GM19468 (cell line): ENCODE results near the gene UBN1.

Source experiments
- ATAC-seq: cut with Tn5 transposase; IDR thresholded peaks from one replicate; pipeline ENCODE4 v1.9.1; 2021; ENCODE audit warnings: mild to moderate bottlenecking, moderate library complexity, moderate number of reproducible peaks; ENCODE audit not compliant: unreplicated experiment; ENCODE audit errors: extremely low read depth

Gene UBN1

DNA sequence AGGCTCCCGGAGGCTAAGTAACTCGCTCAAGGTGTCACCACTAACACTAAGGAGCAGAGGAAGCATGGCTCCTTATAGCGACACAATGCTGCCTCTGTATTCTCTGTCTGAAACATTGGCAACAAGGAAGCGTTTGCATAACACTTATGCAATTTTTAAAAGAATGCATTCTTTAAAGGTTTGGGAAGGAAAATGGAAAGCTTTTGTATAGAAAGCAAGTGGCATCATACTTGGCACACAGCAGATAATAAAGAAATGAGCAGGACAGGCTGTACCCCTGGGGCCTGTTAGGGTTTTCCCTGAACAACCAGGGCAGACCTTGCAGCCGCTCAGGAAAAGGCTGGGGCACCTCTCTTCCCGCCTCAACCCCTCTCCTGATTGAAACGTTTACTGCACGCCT lies 52.8 kb downstream of the UBN1 start:
- ATAC-seq: no peak

DNA sequence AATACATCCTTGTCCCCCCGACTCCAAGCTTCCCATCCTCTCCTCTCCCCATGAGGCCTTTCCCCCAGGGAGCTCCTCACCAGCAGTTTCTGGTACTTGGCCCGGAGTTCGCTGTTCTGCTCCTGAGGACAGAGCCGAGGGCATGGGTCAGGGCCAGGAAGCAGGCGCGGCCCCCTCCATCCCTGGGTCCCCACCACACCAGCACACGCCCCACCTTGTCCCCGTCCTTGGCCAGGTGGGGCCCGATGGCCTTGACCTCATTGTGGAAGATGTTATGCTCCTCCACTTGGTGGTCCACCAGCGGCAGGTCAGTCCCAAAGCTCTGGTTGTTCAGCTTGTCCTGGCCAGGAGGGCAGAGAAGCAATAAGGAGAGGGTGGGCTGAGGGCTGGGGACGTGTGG lies 53.5 kb downstream of the UBN1 start:
- no peak for ATAC-seq

DNA sequence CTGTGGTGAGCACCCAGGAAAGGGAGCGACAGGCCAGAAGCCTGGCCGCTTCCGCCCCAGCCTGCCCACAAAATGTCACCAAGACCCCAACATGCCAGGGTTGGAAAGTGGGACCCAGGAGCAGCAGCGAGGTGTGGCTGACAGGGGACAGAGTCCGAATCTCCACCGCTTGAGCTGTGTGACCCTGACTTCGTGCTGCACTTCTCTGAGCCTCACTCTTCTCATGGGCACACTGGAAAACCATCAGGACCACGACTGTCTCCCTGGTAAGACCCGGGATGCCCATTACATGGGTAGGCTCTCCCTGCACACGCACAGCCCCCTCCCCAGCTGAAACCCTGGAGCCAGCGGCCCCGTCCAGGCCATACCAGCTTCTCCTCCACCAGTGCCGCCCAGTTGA lies 54.8 kb downstream of the UBN1 start:
- ATAC-seq: no peak

DNA sequence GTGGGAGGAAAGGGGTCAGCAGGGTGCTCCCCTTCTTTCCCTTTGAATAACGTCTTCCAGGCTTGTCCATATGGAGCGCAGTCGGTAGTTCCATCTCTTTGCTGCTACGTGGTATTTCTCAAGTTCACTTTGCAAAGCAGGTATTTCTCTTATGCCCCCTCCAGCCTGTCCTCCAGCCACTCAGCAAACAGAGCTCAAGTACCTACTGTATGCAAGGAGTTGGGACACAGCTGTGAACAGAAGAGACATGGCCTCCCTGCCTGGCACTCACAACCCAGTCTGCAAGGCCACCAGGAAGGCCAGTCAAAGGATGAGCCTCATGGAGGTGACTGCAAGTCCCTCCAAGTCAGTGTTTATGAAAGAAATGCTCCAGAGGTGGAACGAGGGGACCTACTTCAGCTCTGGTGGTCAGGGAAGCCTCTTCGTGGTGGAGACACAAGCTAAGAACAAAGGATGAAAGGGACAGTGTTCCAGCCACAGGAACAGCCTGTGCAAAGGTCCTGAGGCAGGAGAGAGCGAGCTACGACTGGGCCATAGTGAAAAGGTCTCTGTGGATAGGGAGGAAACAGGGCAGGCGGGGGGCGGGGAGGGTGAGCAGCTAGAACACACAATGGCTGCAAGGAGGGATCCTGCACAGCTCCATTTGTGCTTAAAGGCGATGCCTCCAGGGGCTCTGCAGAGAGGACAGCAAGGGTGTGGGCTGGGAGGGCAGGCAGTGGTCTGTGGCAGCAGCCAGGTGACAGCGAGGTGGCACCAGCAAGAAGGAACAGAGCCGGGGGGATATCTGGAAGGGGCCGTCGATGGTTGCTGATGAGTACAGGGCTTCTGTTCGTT lies 57.0 kb downstream of the UBN1 start:
- ATAC-seq: no peak

DNA sequence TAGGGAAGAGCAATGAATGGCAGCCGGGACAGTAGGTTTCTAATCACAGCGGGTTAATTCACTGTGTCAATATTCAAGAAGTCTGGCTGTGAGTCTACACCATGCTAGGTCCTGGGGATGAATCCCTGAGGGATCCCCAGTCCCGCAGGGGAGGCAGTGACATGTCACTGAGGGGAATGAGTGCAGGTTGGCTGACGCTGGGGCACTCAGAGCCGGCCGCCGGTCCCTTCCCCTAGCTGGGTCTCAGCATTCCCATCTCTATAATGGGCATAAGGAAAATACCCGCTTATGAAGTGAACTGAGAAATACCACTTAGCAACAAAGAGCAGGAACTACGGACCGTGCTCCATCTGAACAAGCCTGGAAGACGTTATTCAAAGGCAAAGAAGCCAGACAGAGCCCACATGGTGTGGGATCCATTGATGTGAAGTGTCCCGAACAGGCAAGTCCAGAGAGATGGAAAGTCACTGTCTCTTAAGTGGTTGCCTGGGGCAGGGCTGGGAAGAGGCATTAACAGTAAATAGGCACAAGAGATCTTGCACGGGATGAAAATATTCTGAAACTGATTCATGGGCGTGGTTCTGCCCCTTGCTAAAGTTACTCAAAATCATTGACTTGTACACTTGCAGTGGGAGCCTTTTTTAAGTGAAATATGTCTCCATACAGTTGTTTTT lies 57.8 kb downstream of the UBN1 start:
- no peak for ATAC-seq

DNA sequence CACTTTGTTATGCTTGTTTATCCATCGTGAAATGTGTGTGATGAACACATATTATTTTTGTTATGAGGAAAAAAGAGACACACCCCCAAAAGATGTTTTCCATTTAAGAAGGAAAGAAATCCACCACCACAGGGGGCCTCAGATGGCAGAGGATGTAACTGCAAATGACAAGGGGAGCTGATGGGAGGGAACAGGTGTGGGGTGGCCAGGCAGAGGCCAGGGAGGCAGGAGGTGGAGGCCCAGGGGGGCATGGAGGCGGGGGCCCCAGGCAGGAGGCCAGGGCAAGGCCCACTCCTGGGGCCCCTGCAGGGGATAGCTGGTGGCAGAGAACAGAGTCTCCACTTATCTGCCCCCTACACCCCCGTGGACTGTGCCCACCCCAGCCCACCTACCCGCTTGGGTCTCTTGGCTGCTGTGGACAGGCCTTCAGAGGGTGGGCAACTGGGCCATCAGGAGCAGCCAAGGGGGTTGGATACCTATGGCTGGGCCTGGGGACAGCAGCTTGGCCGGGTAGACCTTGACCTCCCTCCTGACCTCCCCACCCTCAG lies 61.6 kb downstream of the UBN1 start:
- ATAC-seq: no peak

DNA sequence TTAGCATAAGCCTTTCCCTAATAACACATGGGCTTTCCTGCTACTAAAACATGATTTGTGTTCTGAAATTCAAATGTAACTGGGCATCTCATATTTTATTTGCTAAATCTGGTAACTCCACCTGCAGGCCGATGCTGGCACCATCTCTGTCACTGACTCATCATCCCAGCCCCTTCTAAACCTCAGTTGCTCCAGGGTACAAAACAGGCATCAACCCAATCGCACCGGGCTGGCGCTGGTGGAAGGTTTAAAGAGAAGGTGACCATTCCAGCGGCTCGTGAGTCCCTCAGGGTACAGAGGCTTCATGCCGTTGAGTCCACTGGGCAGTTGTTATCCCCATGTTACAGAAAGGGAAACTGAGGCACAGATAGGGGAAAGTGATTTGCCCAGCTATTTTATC lies 62.5 kb downstream of the UBN1 start:
- no peak for ATAC-seq

DNA sequence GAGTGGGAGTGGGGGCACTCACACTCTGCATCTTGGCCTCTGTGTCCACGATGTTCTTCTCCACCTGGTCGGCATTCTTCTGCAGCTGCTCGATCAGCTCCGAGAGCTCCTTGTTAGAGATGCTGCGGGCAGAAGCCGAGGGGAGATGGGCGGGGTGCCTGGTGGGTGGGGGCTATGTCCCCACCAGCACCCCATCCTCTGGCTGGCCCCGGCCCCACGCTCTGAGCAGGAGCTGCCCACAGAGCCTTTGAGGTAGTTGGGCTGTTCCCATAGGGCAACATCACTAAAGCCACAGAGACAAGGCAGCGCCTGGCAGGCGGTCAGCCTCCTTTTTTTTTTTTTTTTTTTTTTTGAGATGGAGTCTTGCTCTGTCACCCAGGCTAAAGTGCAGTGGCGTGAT lies 63.5 kb downstream of the UBN1 start:
- ATAC-seq: no peak

DNA sequence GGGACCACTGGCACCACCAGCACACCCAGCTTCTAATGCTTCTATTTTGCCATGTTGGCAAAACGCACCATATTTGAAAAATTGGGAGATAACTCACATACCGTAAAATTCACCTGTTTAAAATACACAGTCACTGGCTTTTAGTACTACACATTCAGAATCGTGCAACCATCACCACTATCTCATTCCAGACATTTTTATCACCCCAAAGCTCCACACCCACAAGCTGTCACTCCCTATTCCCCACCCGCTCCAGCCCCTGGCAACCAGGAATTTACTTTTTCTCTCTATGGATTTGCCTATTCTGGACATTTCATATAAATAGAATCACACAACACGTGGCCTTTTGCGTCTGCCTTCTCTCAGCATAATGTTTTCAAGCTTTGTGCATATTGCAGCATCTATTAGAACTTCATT lies 64.7 kb downstream of the UBN1 start:
- ATAC-seq: no peak

DNA sequence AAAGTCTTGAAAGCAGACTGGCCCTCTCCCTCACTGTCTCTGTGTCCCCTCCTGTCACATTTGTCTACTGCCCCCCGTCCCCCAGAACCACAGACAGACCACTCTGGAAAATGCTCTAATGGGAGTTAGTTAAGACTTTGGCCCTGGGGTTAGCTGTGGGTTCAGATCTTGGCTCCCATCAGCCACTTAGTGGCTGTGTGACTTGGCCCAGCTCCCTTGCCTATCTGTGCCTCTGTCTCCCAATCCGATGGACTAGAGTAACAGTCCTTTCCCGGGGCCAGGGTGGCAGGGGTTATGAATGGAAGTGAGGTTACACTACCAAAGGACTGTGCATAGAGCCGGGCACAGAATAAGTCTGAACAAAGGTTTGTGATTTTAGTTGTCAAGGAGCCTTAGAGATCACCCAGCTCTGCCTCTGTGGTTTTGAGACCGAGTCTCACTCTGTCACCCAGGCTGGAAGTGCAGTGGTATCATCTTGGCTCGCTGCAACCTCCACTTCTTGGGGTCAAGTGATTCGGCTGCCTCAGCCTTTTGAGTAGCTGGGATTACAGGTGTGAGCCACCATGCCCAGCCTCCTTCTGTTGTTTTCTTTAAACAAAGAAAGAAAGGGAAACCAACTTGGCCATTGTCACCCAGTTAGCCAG lies 66.0 kb downstream of the UBN1 start:
- no peak for ATAC-seq

DNA sequence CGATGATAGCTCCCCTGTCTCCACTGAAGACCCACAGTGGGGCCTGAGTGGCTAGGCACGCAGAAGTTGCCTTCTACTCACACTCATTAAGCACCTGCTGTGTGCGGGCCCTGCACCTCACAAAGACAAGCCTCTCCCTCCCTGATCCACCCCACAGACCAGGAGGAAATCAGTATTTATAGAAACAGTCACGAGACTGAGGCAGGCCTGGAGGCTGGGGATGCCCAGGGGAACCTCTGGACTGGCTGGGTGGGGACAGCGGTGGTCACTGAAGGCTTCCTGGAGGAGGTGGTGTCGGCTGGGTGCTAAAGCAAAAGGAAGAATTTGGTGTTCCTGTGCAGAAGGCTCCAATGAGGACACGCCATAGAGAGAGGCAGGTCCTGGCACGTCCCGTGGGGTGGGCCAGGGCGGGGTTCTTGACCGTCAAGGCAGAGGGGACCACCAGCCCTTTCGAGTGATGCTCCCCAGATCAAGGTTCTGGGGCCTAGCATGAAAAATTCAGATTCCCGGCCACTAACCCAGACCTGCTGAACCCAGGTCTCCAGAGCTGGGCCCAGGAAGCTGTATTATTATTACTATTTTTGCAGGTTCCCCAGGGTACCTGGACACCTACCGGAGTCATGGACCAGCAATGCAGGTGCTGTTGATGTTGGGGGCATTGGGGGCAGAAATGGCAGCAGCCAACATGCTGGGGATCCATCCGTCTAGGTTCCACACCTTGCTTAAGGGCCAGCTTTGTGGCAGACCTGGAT lies 66.7 kb downstream of the UBN1 start:
- ATAC-seq: no peak

DNA sequence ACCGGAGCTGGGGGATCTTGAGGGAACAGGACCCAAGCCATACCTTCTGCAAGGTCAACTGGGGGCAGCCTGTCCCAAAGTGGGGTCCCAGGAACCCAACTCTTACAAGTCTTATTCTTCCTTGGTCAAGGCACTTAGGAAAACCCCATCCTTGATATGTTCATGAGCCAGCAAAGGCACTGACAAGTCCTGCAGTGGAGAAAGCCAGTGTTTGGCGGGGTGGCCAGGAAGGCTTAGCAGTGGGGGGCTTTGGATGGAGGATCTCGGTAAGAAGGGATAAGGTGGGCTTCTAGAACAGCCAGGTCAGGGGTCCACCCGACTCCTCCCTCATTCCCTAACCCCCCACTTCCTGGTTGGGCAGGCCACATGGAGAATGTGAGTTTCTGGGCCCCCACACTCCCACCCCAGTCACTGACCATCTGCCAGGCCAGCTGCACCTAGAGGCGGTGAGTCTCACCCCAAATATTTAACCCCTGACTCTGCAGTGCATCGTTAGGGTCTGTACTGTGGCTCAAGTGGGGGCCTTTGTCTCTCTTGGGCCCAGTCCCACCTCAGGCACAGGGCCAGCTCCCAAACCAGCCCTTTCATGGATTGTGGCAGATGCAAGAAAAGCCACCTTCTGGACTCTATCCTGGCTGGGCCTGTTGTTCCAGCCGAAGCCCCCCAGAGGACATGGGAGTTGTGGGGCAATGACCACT lies 67.4 kb downstream of the UBN1 start:
- no peak for ATAC-seq

DNA sequence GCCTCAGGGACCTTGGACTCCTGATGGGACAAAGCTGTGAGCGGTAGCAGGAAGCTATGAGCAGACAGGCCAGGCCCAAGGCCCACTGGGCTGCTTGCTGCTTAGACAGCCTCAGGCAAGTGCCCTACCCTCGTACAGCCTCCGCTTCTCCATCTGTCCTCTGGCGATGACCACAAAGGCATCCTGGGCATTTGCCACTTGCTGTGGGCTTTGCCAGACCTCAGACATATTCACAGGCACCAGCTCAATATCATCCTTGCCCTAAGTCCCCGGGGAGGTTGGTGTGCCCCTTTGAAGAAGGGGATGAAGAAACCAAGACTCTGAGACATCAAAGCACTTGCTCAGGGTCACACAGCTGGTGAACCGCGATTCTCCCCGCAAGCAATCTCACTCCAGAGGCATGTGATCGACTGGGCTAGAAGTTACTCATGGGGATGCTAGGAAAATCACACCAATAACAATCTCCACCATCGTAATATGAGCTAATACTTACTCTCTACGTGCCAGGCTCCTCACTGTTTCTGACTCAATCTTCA lies 68.0 kb downstream of the UBN1 start:
- ATAC-seq: no peak

DNA sequence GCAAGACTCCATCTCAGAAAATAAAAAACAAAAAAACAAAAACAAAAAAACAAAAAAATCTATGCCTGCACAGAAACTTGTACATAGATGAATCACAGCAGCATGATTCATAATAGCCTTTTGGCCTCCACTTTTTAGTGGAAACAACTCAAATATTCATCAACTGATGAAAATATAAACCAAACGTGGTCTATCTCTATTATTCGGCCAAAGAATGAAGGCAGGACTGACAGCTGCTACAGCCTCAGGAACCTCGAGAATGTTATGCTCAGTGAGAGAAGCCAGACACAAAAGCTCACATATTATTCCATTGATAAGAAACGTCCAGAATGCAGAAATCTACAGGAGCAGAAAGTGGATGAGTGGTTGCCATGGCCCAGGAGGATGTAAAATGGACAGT lies 69.8 kb downstream of the UBN1 start:
- no peak for ATAC-seq

DNA sequence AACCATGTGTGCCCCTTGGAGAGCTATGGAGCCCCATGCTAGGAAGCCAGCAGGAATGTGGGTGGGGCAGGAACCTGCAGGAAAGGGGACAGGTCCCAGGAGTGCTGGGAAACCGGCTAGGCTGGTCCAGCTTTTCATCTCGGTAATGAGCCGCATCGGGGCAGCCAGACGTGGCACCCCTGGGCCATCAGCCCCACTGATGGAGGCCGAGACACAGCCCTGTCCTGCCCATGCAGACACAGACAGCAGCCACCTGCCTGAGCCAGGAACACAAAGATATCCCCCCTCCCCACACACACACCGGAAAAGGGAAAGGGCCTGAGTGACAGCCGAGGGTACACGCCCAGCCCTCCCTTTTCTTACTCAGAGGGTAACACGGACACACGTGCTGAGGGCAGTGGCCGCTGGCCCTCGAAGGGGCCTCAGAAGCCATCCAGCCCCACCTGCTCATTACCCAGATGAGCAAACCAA lies 71.5 kb downstream of the UBN1 start:
- no peak for ATAC-seq

DNA sequence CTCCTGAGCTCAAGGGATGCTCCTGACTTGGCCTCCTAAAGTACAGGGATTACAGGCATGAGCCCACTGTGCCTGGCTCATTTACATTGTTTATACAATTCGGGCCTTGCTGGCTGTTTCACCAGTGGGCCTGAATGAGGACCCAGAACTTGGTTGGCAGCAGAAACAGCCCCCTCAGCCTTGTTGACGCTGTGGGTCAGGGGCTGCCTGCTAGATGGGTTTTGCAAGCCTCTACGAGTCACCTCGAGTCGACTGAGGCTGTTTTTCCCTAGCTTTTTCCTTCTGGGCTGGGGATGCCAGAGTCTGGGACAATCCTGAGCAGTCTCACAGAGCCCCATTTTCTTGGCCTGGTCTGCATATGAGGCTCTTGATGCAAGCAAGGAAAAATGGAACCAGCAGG lies 73.5 kb downstream of the UBN1 start:
- ATAC-seq: no peak

DNA sequence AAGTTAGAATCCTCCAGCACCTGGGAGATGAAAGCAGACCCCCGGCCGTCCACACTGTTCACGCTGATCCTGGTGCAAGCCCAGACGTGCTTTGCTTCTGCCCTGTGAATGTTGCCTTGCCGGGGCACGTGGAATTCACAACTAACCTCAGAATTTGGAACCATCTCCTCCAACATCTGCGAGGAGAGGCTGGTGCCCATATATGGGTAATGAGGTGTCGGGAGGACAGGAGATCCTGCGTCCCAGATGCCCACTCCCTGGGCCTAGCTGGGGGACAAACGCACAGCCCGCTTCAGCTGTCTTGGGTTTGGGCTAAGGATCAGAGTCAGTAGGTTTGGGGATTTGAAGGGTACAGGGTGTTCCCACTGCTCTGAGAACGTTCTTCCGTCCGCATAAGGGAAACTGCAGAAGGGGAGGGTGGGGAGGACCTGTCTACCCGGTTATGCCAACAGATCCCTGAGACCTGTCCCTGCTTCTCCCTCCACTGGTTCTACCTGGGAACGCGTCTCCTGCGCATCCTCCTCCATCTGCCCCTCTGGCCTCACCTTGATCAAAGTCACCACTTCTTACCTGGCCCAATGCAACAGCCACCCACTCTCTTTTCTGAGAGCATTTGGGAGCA lies 75.6 kb downstream of the UBN1 start:
- ATAC-seq: no peak

DNA sequence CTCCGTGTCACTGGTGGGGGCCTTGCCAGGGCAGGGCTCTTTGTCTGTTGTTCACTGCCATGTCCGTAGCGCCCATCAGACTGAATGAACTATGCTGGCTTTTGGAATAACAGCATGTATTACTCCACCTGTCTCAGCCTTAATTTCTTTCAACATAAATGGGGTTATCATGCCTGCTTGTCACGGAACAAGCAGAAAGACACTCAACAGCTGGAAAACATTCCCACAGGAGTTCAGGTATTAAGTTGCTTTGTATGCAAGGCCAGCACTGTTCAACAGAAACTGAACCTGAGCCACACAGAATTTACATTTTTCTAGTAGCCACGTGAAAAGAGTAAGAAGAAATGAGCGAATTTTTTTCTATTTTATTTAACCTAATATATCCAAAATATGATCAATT lies 76.6 kb downstream of the UBN1 start:
- ATAC-seq: no peak
